Body of pancreas (tissue), 4 donors: ENCODE results near the gene CYP2W1. TPM values are rescaled to one million over a fixed set of nuclear protein-coding genes. Genes with fewer than 3 reads are reported as not detected.
A peak's percentile ranks its signal among the peaks of the same experiment; 100 is the strongest.
"Not testable (repeated sequence)": the region's sequence is repeated elsewhere in the genome, so short reads cannot be mapped to it uniquely, and the experiment has no call there.

Experiments used
- ATAC-seq: fragments of 150-250 bp; one replicate; pipeline ENCODE4 v1.9.1; 2016
- DNase-seq, 4 donors: peaks; one replicate each; pipeline ENCODE4 v3.0.0-alpha.2; 2019
- H3K27ac ChIP-seq, 4 donors: fragments of 200-600 bp; sonication (generic); 1 replicate in 3 of 4; 2 replicates in 1 of 4; pipeline versions ENCODE4 v1.5.1 to v1.6.1; 2016 to 2019; ENCODE audit warnings: mild to moderate bottlenecking in 1 of 4, mixed read lengths in 1 of 4, moderate library complexity in 1 of 4
- H3K27me3 ChIP-seq, 2 donors: fragments of 200-600 bp; sonication (generic); one replicate each; pipeline ENCODE4 v1.6.0; 2016; ENCODE audit warnings: mild to moderate bottlenecking in 1 of 2
- H3K36me3 ChIP-seq, 2 donors: fragments of 200-600 bp; sonication (generic); replicated peaks in 1 of 2; 2 replicates each; pipeline ENCODE4 v1.5.1; 2016; ENCODE audit warnings: low read depth in 2 of 2; ENCODE audit not compliant: insufficient read depth in 1 of 2
- H3K4me1 ChIP-seq: fragments of 200-600 bp; sonication (generic); one replicate; pipeline ENCODE4 v1.6.0; 2016
- H3K4me3 ChIP-seq, 2 donors: fragments of 200-600 bp; sonication (generic); 1 replicate in 1 of 2; 2 replicates in 1 of 2; pipeline ENCODE4 v1.5.1; 2016 to 2019
- H3K9me3 ChIP-seq, 3 donors: fragments of 200-600 bp; sonication (generic); 1 replicate in 2 of 3; 2 replicates in 1 of 3; pipeline ENCODE4 v1.5.1; 2016
- POLR2A ChIP-seq, 3 donors: fragments of 450-650 bp; IDR thresholded peaks; one replicate each; pipeline ENCODE4 v1.6.1; 2016; ENCODE audit warnings: antibody characterized with exemption in 3 of 3, mild to moderate bottlenecking in 2 of 3
- WGBS, 2 donors: methylation state at CpG; one replicate each; pipeline ENCODE4 v1.1.5; 2017; 5-methylcytosine and 5-hydroxymethylcytosine counted together
- intact Hi-C: fragments of 100-400 bp; cut with DNase I; formaldehyde crosslinking; loops from one replicate; pipeline ENCODE4 v1.15.1; 2023
- microRNA counts, 2 donors: library from miRNA; unstranded; fragments of <30 nt; microRNA quantifications; one replicate each; lab custom pipeline; 2017
- microRNA-seq, 2 donors: library from miRNA; unstranded; fragments of <30 nt; microRNA quantifications; one replicate each; pipeline ENCODE4, GENCODE V29; 2016; ENCODE audit warnings: borderline number of aligned reads in 2 of 2, borderline replicate concordance in 2 of 2
- small RNA-seq: library from RNA; depleted of rRNA; stranded (forward); fragments of <200 nt; gene quantifications from one replicate; pipeline ENCODE3, GENCODE V24; 2016
- total RNA-seq, 2 donors: library from RNA; depleted of rRNA; stranded (reverse); fragments of >200 nt; gene quantifications; one replicate each; pipeline ENCODE4 v1.1.0, GENCODE V29; 2016
- TF ChIP-seq, protein P1 (sequence below), 7 experiments: fragments of 450-650 bp in 4 of 7; fragments of 200-600 bp in 3 of 7; sonication (generic) in 3 of 7; IDR thresholded peaks; one replicate each; pipeline ENCODE4 v1.5.1; 2016 to 2019; ENCODE audit warnings: antibody characterized with exemption in 7 of 7

CYP2W1 gene
- total RNA-seq, 2 donors from 2014 or later, result not detected

GRCh38 chr7:1031716-1032455, 48.9 kb downstream of the CYP2W1 start:
- H3K27me3 ChIP-seq, result no peaks in the 10 kb centered on the region
- peaks cover 26% of the 10 kb centered on the region for H3K4me1 ChIP-seq
- H3K9me3 ChIP-seq, result no peaks in the 10 kb centered on the region
- H3K36me3 ChIP-seq, result no peaks in the 10 kb centered on the region
- no peak overlapping the region for H3K4me3 ChIP-seq
- TF ChIP-seq POLR2A (IDR thresholded peaks at IDR 0.05), result no peak
- TF ChIP-seq, protein P1, sequence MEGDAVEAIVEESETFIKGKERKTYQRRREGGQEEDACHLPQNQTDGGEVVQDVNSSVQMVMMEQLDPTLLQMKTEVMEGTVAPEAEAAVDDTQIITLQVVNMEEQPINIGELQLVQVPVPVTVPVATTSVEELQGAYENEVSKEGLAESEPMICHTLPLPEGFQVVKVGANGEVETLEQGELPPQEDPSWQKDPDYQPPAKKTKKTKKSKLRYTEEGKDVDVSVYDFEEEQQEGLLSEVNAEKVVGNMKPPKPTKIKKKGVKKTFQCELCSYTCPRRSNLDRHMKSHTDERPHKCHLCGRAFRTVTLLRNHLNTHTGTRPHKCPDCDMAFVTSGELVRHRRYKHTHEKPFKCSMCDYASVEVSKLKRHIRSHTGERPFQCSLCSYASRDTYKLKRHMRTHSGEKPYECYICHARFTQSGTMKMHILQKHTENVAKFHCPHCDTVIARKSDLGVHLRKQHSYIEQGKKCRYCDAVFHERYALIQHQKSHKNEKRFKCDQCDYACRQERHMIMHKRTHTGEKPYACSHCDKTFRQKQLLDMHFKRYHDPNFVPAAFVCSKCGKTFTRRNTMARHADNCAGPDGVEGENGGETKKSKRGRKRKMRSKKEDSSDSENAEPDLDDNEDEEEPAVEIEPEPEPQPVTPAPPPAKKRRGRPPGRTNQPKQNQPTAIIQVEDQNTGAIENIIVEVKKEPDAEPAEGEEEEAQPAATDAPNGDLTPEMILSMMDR (IDR thresholded peaks at IDR 0.05), result no peak
- DNase-seq (no peak), ATAC-seq (no peak)
- WGBS, 2 donors, result 93 to 95% methylated on average over 16 to 25 of the region's 33 CpGs
- intact Hi-C loops, result no loop called here
- H3K27ac ChIP-seq, result no peak overlapping the region

DNA sequence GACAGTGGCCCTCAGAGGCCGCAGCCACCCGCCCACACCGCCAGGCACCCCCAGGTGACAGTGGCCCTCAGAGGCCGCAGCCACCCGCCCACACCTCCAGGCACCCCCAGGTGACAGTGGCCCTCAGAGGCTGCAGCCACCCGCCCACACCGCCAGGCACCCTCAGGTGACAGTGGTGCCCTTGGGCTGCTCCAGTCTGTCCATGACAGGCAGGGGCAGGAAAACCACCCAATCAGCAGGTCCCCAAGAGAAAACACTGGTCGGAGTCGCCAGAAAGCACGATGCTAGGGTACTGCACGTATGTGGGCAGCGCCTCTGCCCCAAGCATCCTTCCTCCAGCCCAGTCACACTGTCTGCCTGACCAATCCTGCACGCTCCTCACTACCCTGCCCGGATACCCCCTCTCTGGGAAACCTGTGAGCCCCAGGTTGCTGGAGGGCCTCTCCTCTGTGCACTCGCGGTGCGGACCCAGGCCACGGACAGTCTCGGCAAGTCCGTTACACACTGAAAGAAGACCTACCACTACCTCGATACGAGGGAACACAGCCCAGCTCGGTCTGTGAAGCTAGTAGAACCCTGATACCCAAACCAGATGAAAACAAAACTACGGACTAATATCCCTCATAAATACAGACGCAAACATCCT, 49.7 kb downstream of the CYP2W1 start:
- H3K4me3 ChIP-seq, result no peak overlapping the region
- no peaks in the 10 kb centered on the region for H3K9me3 ChIP-seq
- ATAC-seq, result no peak
- H3K27me3 ChIP-seq, result no peaks in the 10 kb centered on the region
- intact Hi-C loops, result no loop called here
- H3K27ac ChIP-seq, result no peak overlapping the region
- 93 to 98% methylated on average over 17 to 22 of the region's 25 CpGs for WGBS, 2 donors
- TF ChIP-seq, protein P1 (IDR thresholded peaks at IDR 0.05), result no peak
- TF ChIP-seq POLR2A (IDR thresholded peaks at IDR 0.05), result no peak
- H3K36me3 ChIP-seq, result no peaks in the 10 kb centered on the region
- peaks cover 18% of the 10 kb centered on the region for H3K4me1 ChIP-seq
- DNase-seq, result no peak

DNA sequence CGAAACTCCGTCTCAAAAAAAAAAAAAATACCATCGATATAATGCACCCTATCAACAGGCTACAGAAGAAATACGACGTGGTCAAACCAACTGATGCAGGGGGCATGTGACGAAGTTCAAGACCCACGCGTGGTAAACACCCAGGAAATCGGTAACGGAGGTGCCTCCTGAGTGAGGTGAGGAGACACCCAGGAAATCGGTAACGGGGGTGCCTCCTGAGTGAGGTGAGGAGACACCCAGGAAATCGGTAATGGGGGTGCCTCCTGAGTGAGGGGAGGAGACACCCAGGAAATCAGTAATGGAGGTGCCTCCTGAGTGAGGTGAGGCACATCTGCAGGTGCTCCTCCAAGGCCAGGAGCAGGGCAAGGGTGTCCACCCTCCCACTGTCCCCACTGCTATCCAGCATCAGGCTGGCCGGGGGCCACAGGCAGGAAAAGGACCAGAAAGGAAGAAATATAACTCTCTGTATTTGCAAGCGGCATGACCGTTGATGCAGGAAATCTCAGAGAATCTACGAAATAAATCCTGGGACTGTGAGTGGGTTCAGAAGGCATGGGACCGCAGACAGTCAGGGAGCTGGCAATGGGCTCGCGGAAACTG, 50.7 kb downstream of the CYP2W1 start:
- TF ChIP-seq POLR2A (IDR thresholded peaks at IDR 0.05), result no peak
- TF ChIP-seq, protein P1 (IDR thresholded peaks at IDR 0.05), result no peak
- DNase-seq (no peak), ATAC-seq (no peak)
- Histone ChIP-seq H3K9me3 (no peaks in the 10 kb centered on the region), H3K27me3 (no peaks in the 10 kb centered on the region), H3K4me3 (no peak overlapping the region), H3K36me3 (no peaks in the 10 kb centered on the region), H3K4me1 (peaks cover 12% of the 10 kb centered on the region), H3K27ac (no peak overlapping the region)
- intact Hi-C loops, result no loop called here
- 88 to 93% methylated on average over 20 of the region's 20 CpGs for WGBS, 2 donors

DNA sequence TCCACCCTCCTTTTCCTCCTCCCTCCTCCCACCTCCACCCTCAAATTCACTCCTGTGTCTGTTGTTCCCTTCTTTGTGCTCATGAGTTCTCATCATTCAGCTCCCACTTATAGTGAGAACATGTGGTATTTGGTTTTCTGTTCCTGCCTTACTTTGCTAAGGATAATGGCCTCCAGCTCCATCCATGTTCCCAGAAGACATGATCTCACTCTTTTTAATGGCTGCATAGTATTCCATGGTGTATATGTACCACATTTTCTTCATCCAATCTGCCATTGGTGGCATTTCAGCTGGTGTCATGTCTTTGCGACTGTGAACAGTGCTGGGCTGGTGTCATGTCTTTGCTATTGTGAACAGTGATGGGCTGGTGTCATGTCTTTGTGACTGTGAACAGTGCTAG, 51.8 kb downstream of the CYP2W1 start:
- ATAC-seq, H3K4me3 ChIP-seq, H3K4me1 ChIP-seq, H3K36me3 ChIP-seq, H3K27me3 ChIP-seq, intact Hi-C loops, DNase-seq, H3K9me3 ChIP-seq, H3K27ac ChIP-seq: not testable (repeated sequence)
- 89 to 100% methylated on average over 1 of the region's 1 CpG for WGBS, 2 donors

- ATAC-seq, H3K9me3 ChIP-seq, H3K27ac ChIP-seq, H3K4me1 ChIP-seq, H3K4me3 ChIP-seq, DNase-seq, H3K36me3 ChIP-seq, intact Hi-C loops, H3K27me3 ChIP-seq: not testable (repeated sequence)
- 92 to 95% methylated on average over 39 to 40 of the region's 40 CpGs for WGBS, 2 donors
These were observed 53.4 kb downstream of the CYP2W1 start for GRCh38 chr7:1036164-1036928.

MicroRNA genes within 50 kb of the gene (microRNA counts, 767-probe panel; counts per million panel counts)
- 0 to 736 counts per million in 2 donors for microRNA hsa-miR-339-3p (lab: Ali Mortazavi, UCI)
- 0 to 736 counts per million in 2 donors for microRNA hsa-miR-339-5p (lab: Ali Mortazavi, UCI)

Small RNAs within 50 kb of the gene (microRNA-seq; reads per million reads assigned to microRNA genes)
- gene MIR339, result 955 to 1,150 reads per million in 2 donors

Small RNAs within 50 kb of the gene (small RNA-seq; reads per million reads assigned to genes)
- gene MIR339, result 14.9 reads per million, percentile 93 among the genes with 10 or more reads in this experiment

Other genes with a start within 250 kb of the CYP2W1 start
- 100 to 1,000 TPM in 1 of 2 donors, 10 to 100 TPM in 1; 75.8 to 122 TPM for gene SUN1, start 150.7 kb upstream of the CYP2W1 start, total RNA-seq
- 10 to 100 TPM; 34.8 to 42.2 TPM for gene GET4, start 106.6 kb upstream of the CYP2W1 start, total RNA-seq
- 10 to 100 TPM; 19.7 to 19.8 TPM for gene ADAP1, start 28.5 kb upstream of the CYP2W1 start, total RNA-seq
- 10 to 100 TPM in 1 of 2 donors, 1 to 10 TPM in 1; 9.6 to 25.1 TPM for gene COX19, start 7.6 kb upstream of the CYP2W1 start, total RNA-seq
- gene GPR146, start 61.4 kb downstream of the CYP2W1 start, total RNA-seq, result 10 to 100 TPM in 1 of 2 donors, 1 to 10 TPM in 1; 8.8 to 11.2 TPM
- gene GPER1, start 104.9 kb downstream of the CYP2W1 start, total RNA-seq, result 1 to 10 TPM in 1 of 2 donors, not detected in 1; 1.0 TPM
- 10 to 100 TPM; 15.6 to 17.8 TPM for gene ZFAND2A, start 177.0 kb downstream of the CYP2W1 start, total RNA-seq
- gene UNCX, start 249.7 kb downstream of the CYP2W1 start, total RNA-seq, result not detected